Stimulated activated memory B cell treated with anti-CD40 and anti-IgM and Interleukin-4, amounts not matched to agents 10 μg/mL and 1 μg/mL and 100 μg/mL, for 72 hours (primary cell): ENCODE data around the gene TARBP1.

ENCODE experiments used
- ATAC-seq: fragments of 150-1000 bp; cut with Tn5 transposase; 2 replicates; pipeline ENCODE4 v1.10.0; 2021
- H3K27ac Mint-ChIP-seq: one replicate; pipeline ENCODE4 v1.8.0; 2022; ENCODE audit warnings: mild to moderate bottlenecking, mixed read lengths
- H3K27me3 Mint-ChIP-seq: one replicate; pipeline ENCODE4 v1.8.0; 2022; ENCODE audit warnings: mixed read lengths
- H3K36me3 Mint-ChIP-seq: one replicate; pipeline ENCODE4 v1.8.0; 2022; ENCODE audit warnings: mixed read lengths
- H3K4me1 Mint-ChIP-seq: one replicate; pipeline ENCODE4 v1.8.0; 2022; ENCODE audit warnings: mixed read lengths
- H3K4me3 Mint-ChIP-seq: one replicate; pipeline ENCODE4 v1.8.0; 2022; ENCODE audit warnings: mild to moderate bottlenecking, moderate library complexity, mixed read lengths
- H3K9me3 Mint-ChIP-seq: one replicate; pipeline ENCODE4 v1.8.0; 2022; ENCODE audit warnings: mixed read lengths

Gene TARBP1

GRCh38 chr1:234498448-234499118 is 19.6 kb upstream of the TARBP1 start:
- Mint-ChIP-seq H3K4me3 (no peak overlapping the region), H3K27ac (peak overlapping the region; percentile 84), H3K27me3 (no peaks in the 10 kb centered on the region), H3K36me3 (no peaks in the 10 kb centered on the region), H3K4me1 (peaks cover 63% of the 10 kb centered on the region), H3K9me3 (no peaks in the 10 kb centered on the region)
- no peak for ATAC-seq

- H3K27me3 Mint-ChIP-seq, result no peaks in the 10 kb centered on the region
- H3K4me3 Mint-ChIP-seq, result no peak overlapping the region
- H3K9me3 Mint-ChIP-seq, result no peaks in the 10 kb centered on the region
- H3K27ac Mint-ChIP-seq, result no peak overlapping the region
- no peaks in the 10 kb centered on the region for H3K36me3 Mint-ChIP-seq
- no peak for ATAC-seq
- H3K4me1 Mint-ChIP-seq, result peaks cover 67% of the 10 kb centered on the region
These were observed 18.6 kb upstream of the TARBP1 start for GRCh38 chr1:234497589-234497988.

GRCh38 chr1:234495231-234495990 is 16.4 kb upstream of the TARBP1 start:
- no peaks in the 10 kb centered on the region for H3K9me3 Mint-ChIP-seq
- no peaks in the 10 kb centered on the region for H3K36me3 Mint-ChIP-seq
- H3K4me1 Mint-ChIP-seq, result peaks cover 54% of the 10 kb centered on the region
- peak; percentile 68 for ATAC-seq
- peak overlapping the region; percentile 48 for H3K4me3 Mint-ChIP-seq
- H3K27ac Mint-ChIP-seq, result peak overlapping the region; percentile 75
- H3K27me3 Mint-ChIP-seq, result no peaks in the 10 kb centered on the region

- Mint-ChIP-seq H3K27me3 (no peaks in the 10 kb centered on the region), H3K4me3 (no peak overlapping the region), H3K36me3 (no peaks in the 10 kb centered on the region), H3K9me3 (no peaks in the 10 kb centered on the region), H3K4me1 (peaks cover 42% of the 10 kb centered on the region), H3K27ac (peak overlapping the region; percentile 75)
- ATAC-seq, result peak; percentile 67
These were observed 15.1 kb upstream of the TARBP1 start for GRCh38 chr1:234494049-234494448.

GRCh38 chr1:234490793-234491479 is 12.0 kb upstream of the TARBP1 start:
- no peak overlapping the region for H3K4me3 Mint-ChIP-seq
- ATAC-seq, result no peak
- H3K9me3 Mint-ChIP-seq, result no peaks in the 10 kb centered on the region
- H3K27ac Mint-ChIP-seq, result no peak overlapping the region
- H3K36me3 Mint-ChIP-seq, result no peaks in the 10 kb centered on the region
- no peaks in the 10 kb centered on the region for H3K27me3 Mint-ChIP-seq
- H3K4me1 Mint-ChIP-seq, result peaks cover 49% of the 10 kb centered on the region

- Mint-ChIP-seq H3K9me3 (no peaks in the 10 kb centered on the region), H3K4me1 (peaks cover 36% of the 10 kb centered on the region), H3K27me3 (no peaks in the 10 kb centered on the region), H3K36me3 (no peaks in the 10 kb centered on the region), H3K27ac (no peak overlapping the region), H3K4me3 (no peak overlapping the region)
- no peak for ATAC-seq
These were observed 10.7 kb upstream of the TARBP1 start for GRCh38 chr1:234489698-234490077.

GRCh38 chr1:234489007-234489697 is 10.2 kb upstream of the TARBP1 start:
- peaks cover 32% of the 10 kb centered on the region for H3K4me1 Mint-ChIP-seq
- H3K4me3 Mint-ChIP-seq, result no peak overlapping the region
- H3K27me3 Mint-ChIP-seq, result no peaks in the 10 kb centered on the region
- ATAC-seq, result peak; percentile 18
- peak overlapping the region; percentile 76 for H3K27ac Mint-ChIP-seq
- no peaks in the 10 kb centered on the region for H3K36me3 Mint-ChIP-seq
- no peaks in the 10 kb centered on the region for H3K9me3 Mint-ChIP-seq

- no peaks in the 10 kb centered on the region for H3K36me3 Mint-ChIP-seq
- peak overlapping the region; percentile 34 for H3K4me3 Mint-ChIP-seq
- no peaks in the 10 kb centered on the region for H3K27me3 Mint-ChIP-seq
- peak overlapping the region; percentile 76 for H3K27ac Mint-ChIP-seq
- peak; percentile 79 for ATAC-seq
- H3K9me3 Mint-ChIP-seq, result no peaks in the 10 kb centered on the region
- H3K4me1 Mint-ChIP-seq, result peaks cover 24% of the 10 kb centered on the region
These were observed 9.4 kb upstream of the TARBP1 start for GRCh38 chr1:234488054-234489006.

GRCh38 chr1:234486858-234487840 is 8.2 kb upstream of the TARBP1 start:
- H3K36me3 Mint-ChIP-seq, result no peaks in the 10 kb centered on the region
- H3K4me1 Mint-ChIP-seq, result peaks cover 23% of the 10 kb centered on the region
- peak overlapping the region; percentile 76 for H3K27ac Mint-ChIP-seq
- H3K9me3 Mint-ChIP-seq, result no peaks in the 10 kb centered on the region
- ATAC-seq, result no peak
- H3K27me3 Mint-ChIP-seq, result no peaks in the 10 kb centered on the region
- no peak overlapping the region for H3K4me3 Mint-ChIP-seq

GRCh38 chr1:234484991-234485739 is 6.2 kb upstream of the TARBP1 start:
- no peak overlapping the region for H3K27ac Mint-ChIP-seq
- ATAC-seq, result no peak
- H3K27me3 Mint-ChIP-seq, result no peaks in the 10 kb centered on the region
- H3K4me1 Mint-ChIP-seq, result peaks cover 23% of the 10 kb centered on the region
- H3K36me3 Mint-ChIP-seq, result no peaks in the 10 kb centered on the region
- H3K9me3 Mint-ChIP-seq, result no peaks in the 10 kb centered on the region
- no peak overlapping the region for H3K4me3 Mint-ChIP-seq

- Mint-ChIP-seq H3K4me1 (peaks cover 27% of the 10 kb centered on the region), H3K27ac (no peak overlapping the region), H3K27me3 (no peaks in the 10 kb centered on the region), H3K9me3 (no peaks in the 10 kb centered on the region), H3K4me3 (no peak overlapping the region), H3K36me3 (no peaks in the 10 kb centered on the region)
- no peak for ATAC-seq
These were observed 5.2 kb upstream of the TARBP1 start for GRCh38 chr1:234484218-234484617.

GRCh38 chr1:234481771-234482170 is 2.8 kb upstream of the TARBP1 start:
- Mint-ChIP-seq H3K27ac (no peak overlapping the region), H3K9me3 (no peaks in the 10 kb centered on the region), H3K4me3 (no peak overlapping the region), H3K27me3 (no peaks in the 10 kb centered on the region), H3K4me1 (peaks cover 6% of the 10 kb centered on the region), H3K36me3 (no peaks in the 10 kb centered on the region)
- no peak for ATAC-seq

GRCh38 chr1:234479866-234480265 is 887 bp upstream of the TARBP1 start:
- Mint-ChIP-seq H3K4me1 (peaks cover 22% of the 10 kb centered on the region), H3K9me3 (no peaks in the 10 kb centered on the region), H3K4me3 (no peak overlapping the region), H3K27ac (no peak overlapping the region), H3K36me3 (peaks cover 7% of the 10 kb centered on the region), H3K27me3 (no peaks in the 10 kb centered on the region)
- no peak for ATAC-seq
